DMS114 treated with DMSO at 0.1 percent for 48 hours (cell line): ENCODE results near the gene FOXL1.

Experiments used
- DNase-seq: peaks from one replicate; lab custom pipeline; 2025; ENCODE audit not compliant: unreplicated experiment; lab: John Stamatoyannopoulos, UW

Gene FOXL1

GRCh38 chr16:86567701-86568581 lies 10.4 kb upstream of the FOXL1 start:
- DNase-seq, result no peak

GRCh38 chr16:86568677-86569623 lies 9.4 kb upstream of the FOXL1 start:
- no peak for DNase-seq

- no peak for DNase-seq
Measured at GRCh38 chr16:86569701-86570447, 8.5 kb upstream of the FOXL1 start.

DNA sequence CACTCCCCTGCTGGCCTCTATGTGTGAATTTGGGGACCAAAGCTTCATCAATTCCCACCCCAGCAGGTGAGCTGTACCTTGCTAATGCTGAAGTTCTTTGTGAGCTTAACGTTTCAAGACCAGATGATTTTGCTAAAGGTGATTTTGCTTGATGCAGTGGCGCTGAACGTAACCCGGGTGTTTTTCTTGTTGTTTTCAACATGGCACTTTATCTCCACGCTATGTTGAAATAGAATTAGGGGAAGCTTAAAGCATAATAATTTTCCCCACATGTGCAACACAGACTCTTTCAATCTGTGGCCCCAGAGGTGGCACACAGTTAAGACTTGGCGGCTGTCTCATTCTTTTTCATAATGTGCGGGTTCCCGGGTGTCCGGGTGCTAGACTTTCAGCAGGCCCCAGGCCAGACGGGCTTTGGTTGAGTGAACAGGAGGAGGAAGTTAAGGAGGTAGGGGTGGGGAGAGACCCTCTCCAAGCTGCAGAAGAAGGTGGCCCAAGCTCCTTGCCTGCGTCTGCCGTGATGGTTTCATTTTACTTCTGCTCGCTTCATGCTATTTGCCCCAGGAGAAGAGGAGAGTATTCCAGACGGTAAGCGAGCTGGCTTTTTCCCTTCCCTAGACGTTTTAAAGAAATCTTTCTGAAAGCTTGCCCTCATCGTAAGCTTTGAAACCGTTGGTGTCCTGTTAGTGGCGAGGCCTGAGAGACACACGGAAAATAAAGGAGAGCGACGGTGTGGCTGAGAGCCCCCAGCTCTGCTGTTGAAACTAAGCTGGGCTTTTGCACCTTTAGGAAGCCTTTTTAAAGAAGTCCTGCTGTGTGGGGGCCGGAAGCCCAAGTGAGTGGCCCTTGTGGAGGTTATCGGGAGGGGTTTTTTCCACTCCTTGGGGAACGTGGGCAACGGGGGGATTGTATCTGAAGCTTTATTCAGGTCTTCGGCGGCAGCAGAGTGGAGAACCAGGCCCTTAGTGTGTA lies 7.5 kb upstream of the FOXL1 start:
- no peak for DNase-seq

- DNase-seq, result no peak
Measured at GRCh38 chr16:86571530-86571915, 6.8 kb upstream of the FOXL1 start.

GRCh38 chr16:86572041-86572521 lies 6.3 kb upstream of the FOXL1 start:
- DNase-seq, result no peak

- no peak for DNase-seq
Measured at GRCh38 chr16:86572606-86573005, 5.7 kb upstream of the FOXL1 start.

DNA sequence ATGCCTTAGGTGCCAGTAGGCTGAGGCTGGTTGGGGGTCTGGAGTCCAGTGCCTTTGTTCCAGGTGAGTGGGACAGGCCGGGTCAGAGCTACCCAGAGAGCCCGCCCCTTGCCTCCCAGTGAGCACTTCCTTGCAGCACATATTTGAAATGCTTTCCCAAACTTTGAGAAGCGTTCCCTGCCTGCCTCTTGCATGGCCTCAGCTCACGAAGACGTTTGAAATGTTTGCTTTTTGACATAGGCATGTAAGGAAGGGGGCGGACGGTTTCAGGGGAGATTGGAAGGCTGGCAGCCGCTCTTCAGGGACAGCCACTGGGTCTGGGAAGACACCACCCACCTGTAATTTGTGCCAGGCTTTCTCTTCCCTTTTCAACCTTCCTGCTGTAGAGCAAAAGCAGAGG lies 5.1 kb upstream of the FOXL1 start:
- DNase-seq, result no peak

GRCh38 chr16:86573646-86574508 lies 4.5 kb upstream of the FOXL1 start:
- no peak for DNase-seq

- DNase-seq, result no peak
Measured at GRCh38 chr16:86574646-86575045, 3.7 kb upstream of the FOXL1 start.

GRCh38 chr16:86575095-86575685 lies 3.2 kb upstream of the FOXL1 start:
- DNase-seq, result no peak

DNA sequence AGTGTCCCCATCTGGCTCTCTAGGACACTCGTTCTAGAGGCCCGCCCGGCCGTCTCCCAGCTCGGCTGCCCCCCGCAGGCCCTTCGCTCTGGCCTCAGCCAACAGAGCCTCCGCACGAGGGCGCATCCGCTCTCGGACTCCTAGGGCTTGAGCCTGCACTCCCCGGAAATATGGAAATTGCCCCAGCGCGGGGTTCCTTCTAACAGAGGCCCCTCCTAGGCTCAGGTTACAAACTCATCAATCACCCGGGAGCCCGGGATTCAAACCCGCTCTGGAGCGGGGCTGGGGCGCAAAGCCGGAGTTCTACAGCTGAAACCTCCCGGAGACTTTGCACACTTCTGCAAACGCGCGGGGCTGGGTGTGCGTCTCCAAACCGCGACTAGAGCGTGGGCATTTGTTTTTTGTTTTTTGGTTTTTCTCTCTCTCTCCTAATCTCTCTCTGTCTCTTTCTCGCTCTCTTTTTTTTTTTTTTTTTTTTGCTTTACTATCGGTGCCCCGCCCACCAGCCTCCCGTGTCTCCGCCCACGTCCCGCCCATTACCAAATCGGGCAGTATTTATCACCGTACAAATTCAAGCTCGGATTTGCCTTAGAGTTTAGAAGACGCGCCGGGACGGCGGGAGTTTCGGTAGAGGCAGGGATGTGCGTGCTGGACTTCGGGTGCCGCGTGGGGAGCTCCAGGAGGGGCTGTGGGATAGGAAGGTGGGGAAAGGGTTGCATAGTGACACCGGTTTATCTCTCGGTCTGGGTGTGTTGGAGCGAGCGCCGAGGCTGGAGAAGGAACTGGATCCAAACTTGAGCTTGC lies 2.4 kb upstream of the FOXL1 start:
- DNase-seq, result peak; percentile 70

- no peak for DNase-seq
Measured at GRCh38 chr16:86576591-86577313, 1.6 kb upstream of the FOXL1 start.

GRCh38 chr16:86577314-86577971 lies 906 bp upstream of the FOXL1 start:
- no peak for DNase-seq

- no peak for DNase-seq
Measured at GRCh38 chr16:86578611-86579267, 390 bp downstream of the FOXL1 start.
